Smooth muscle cell (in vitro differentiated cells): ENCODE measurements around the gene PLXNB1. TPM values are rescaled to one million over a fixed set of nuclear protein-coding genes. Genes with fewer than 3 reads are reported as not detected.

Experiments
- DNase-seq: peaks from one replicate; lab custom pipeline; 2025; ENCODE audit not compliant: unreplicated experiment; lab: John Stamatoyannopoulos, UW
- H2AFZ ChIP-seq: fragments of 200-600 bp; sonication (generic); 2 replicates; pipeline ENCODE4 v1.6.0; 2016; ENCODE audit warnings: antibody characterized with exemption, low read depth, mild to moderate bottlenecking
- H3F3A ChIP-seq: fragments of 200-600 bp; sonication (generic); 2 replicates; pipeline ENCODE4 v1.6.0; 2017; ENCODE audit warnings: antibody characterized with exemption, low read depth
- H3K27ac ChIP-seq: fragments of 200-600 bp; sonication (generic); 2 replicates; pipeline ENCODE4 v1.5.1; 2016; ENCODE audit warnings: low read depth, mild to moderate bottlenecking
- H3K27me3 ChIP-seq: fragments of 200-600 bp; sonication (generic); 2 replicates; pipeline ENCODE4 v1.6.1; 2016; ENCODE audit warnings: low read depth, mild to moderate bottlenecking
- H3K36me3 ChIP-seq: fragments of 200-600 bp; sonication (generic); 2 replicates; pipeline ENCODE4 v1.5.1; 2016; ENCODE audit warnings: low read depth
- H3K4me1 ChIP-seq: fragments of 200-600 bp; sonication (generic); 2 replicates; pipeline ENCODE4 v1.5.1; 2016; ENCODE audit warnings: low read depth
- H3K4me2 ChIP-seq: fragments of 200-600 bp; sonication (generic); 2 replicates; pipeline ENCODE4 v1.6.0; 2016; ENCODE audit warnings: mild to moderate bottlenecking
- H3K4me3 ChIP-seq: fragments of 200-600 bp; sonication (generic); 2 replicates; pipeline ENCODE4 v1.5.1; 2016; ENCODE audit warnings: mild to moderate bottlenecking
- H3K79me2 ChIP-seq: fragments of 200-600 bp; sonication (generic); 2 replicates; pipeline ENCODE4 v1.6.0; 2016; ENCODE audit warnings: low read depth, mild to moderate bottlenecking
- H3K9ac ChIP-seq: fragments of 200-600 bp; sonication (generic); 2 replicates; pipeline ENCODE4 v1.6.0; 2016; ENCODE audit warnings: low read depth
- H3K9me3 ChIP-seq: fragments of 200-600 bp; sonication (generic); replicated peaks from 2 replicates; pipeline ENCODE4 v1.5.1; 2016; ENCODE audit warnings: low read depth
- H4K20me1 ChIP-seq: fragments of 200-600 bp; sonication (generic); 2 replicates; pipeline ENCODE4 v1.6.0; 2016; ENCODE audit warnings: low read depth
- WGBS: methylation state at CpG from one replicate; pipeline ENCODE4 v1.1.7; 2016; ENCODE audit warnings: low lambda C conversion rate; 5-methylcytosine and 5-hydroxymethylcytosine counted together
- polyA plus RNA-seq: library from polyadenylated mRNA; unstranded; fragments of >200 nt; fragmentation: Nextera tagmentation; extraction: Ambion mirVana; gene quantifications from 2 replicates; pipeline ENCODE4 v1.2.1, GENCODE V29; 2016
- total RNA-seq: library from RNA; depleted of rRNA; stranded (reverse); fragments of >200 nt; gene quantifications from 2 replicates; pipeline ENCODE4 v1.2.3, GENCODE V29; 2014
- TF ChIP-seq, protein P1 (sequence below): fragments of 200-600 bp; sonication (generic); IDR thresholded peaks from 2 replicates; pipeline ENCODE4 v1.5.1; 2017; ENCODE audit warnings: borderline replicate concordance, mild to moderate bottlenecking, antibody characterized with exemption; ENCODE audit not compliant: insufficient read depth, poor library complexity, severe bottlenecking

Gene PLXNB1
- total and polyA plus RNA-seq, 2 experiments from 2014 or later, result 15.5 to 26.9 TPM

DNA sequence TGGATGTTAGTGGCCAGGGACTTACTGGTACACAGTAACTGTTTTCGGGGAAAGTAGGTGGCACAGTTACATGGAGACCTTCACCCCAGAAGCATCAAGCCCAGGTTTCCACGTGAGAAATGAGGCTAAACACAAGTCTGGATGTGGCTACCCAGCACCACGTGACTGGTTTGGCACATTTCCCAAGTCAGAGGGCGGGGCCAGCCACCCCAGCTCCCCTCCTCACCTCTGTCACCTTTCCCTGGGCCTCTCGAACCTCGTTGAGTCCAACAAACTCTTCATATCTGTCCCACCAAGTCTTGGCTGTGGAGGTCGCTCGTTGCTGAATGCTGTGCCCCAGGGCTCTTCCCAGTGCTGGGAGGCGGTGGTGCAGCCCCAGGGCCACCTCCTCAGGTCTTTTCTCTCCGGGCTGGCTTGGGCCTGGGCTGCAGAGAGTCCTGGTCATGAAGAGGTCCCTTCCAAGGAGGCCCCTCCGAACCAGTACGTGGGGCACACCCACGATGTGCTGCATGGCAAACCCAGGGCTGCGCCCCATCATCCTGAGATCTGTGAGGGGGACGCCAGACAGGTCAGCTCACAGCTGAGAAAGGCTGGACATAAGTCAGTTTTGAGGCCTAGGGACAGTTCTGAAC lies 4.8 kb upstream of the PLXNB1 start:
- no peak overlapping the region for H3K27ac ChIP-seq
- peaks cover 9% of the 10 kb centered on the region for H3K79me2 ChIP-seq
- 89% methylated on average over 15 of the region's 15 CpGs for WGBS
- H3K4me3 ChIP-seq, result no peak overlapping the region
- DNase-seq, result no peak
- H3K4me2 ChIP-seq, result no peak overlapping the region
- peaks cover 2% of the 10 kb centered on the region for H3K4me1 ChIP-seq
- no peaks in the 10 kb centered on the region for H3K36me3 ChIP-seq
- no peak overlapping the region for H3K9ac ChIP-seq
- H3K27me3 ChIP-seq, result no peaks in the 10 kb centered on the region
- TF ChIP-seq, protein P1, sequence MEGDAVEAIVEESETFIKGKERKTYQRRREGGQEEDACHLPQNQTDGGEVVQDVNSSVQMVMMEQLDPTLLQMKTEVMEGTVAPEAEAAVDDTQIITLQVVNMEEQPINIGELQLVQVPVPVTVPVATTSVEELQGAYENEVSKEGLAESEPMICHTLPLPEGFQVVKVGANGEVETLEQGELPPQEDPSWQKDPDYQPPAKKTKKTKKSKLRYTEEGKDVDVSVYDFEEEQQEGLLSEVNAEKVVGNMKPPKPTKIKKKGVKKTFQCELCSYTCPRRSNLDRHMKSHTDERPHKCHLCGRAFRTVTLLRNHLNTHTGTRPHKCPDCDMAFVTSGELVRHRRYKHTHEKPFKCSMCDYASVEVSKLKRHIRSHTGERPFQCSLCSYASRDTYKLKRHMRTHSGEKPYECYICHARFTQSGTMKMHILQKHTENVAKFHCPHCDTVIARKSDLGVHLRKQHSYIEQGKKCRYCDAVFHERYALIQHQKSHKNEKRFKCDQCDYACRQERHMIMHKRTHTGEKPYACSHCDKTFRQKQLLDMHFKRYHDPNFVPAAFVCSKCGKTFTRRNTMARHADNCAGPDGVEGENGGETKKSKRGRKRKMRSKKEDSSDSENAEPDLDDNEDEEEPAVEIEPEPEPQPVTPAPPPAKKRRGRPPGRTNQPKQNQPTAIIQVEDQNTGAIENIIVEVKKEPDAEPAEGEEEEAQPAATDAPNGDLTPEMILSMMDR, result no peak
- no peaks in the 10 kb centered on the region for H4K20me1 ChIP-seq
- H3F3A ChIP-seq, result peaks cover 5% of the 10 kb centered on the region
- H2AFZ ChIP-seq, result no peak overlapping the region
- no peaks in the 10 kb centered on the region for H3K9me3 ChIP-seq

DNA sequence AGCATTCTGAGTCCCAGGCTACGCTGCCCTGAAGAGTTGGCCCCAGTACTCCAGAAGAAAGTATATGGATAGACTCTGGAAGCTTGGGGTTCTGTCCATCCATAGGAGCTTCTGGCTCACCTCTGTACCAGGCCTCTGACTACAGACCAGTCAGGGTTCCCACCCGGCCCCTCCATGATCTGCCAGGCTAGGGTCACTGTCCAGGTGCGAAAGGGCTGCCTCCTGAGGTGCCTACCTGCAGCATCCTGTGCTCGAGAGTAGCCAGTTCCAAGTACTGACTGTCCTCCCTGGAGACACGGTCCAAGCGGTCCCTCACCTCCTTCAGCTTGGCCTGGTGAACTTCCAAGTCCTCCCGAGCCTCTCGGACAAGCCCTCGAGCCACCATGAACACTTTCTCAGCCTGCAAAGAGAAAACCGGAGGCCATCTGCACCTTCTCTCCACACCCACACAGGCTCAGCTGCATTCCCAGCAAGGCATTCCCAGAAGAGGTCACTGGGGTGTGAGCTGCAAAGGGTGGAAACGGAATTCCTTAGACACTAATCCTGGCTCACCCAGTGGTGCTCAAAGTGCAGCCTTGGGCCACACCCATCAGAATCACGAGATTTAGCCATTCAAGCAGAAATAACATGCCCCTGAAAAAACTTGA lies 3.7 kb upstream of the PLXNB1 start:
- Histone ChIP-seq H3K9me3 (no peaks in the 10 kb centered on the region), H3K79me2 (no peaks in the 10 kb centered on the region), H3F3A (peaks cover 5% of the 10 kb centered on the region), H3K27me3 (no peaks in the 10 kb centered on the region), H2AFZ (no peak overlapping the region), H3K4me1 (peaks cover 2% of the 10 kb centered on the region), H3K27ac (peak overlapping the region; percentile 74), H3K4me3 (no peak overlapping the region), H3K4me2 (no peak overlapping the region), H4K20me1 (no peaks in the 10 kb centered on the region), H3K36me3 (no peaks in the 10 kb centered on the region), H3K9ac (no peak overlapping the region)
- DNase-seq, result no peak
- WGBS, result 72% methylated on average over 12 of the region's 12 CpGs
- TF ChIP-seq, protein P1, result no peak

DNA sequence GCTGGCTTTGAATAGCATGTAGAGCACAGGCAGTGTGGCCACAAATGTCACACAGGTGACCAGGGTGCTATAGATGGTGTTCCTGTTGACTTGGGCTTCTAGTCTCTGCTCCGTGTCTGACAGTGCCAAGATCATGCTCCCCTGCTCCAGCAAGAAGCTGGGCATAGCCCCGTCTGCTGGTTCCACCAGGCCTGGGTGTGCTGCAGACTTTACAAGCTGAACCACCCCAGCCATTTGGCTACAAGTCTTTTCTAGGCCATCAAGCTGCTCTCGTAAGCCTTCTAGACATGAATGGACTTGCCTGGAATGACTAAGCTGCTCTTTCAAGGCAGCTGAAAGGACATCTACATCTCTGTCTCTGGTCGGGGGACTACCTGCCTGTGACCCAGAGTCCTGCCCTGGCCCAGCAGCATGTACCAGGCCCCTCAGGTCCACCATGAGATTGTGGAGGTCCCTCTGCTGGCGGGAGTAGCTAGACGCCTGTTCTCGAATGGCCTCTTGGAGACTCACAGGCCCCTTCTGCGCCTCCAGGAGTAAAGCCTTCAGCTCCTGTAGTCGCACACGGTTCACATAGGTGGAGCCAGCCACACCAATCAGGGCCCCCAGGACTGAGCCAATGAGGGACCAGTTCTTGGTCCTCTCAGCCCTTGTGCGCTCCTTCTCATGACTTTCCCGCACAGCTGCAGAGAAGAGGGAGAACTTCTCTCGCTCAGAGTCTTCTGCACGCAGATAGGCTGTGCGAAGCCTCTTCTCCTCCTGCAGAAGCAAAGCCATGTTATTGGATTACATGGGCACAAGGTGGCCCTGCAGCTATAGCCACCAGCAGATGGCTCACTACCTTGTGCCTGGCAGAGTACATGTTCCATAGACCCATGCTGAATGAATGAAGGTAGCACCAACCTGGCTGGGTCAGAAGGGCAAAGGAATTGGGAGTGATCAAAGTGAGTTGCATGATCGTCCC lies 2.8 kb upstream of the PLXNB1 start:
- Histone ChIP-seq H4K20me1 (peaks cover 6% of the 10 kb centered on the region), H3F3A (peaks cover 5% of the 10 kb centered on the region), H3K4me1 (peaks cover 6% of the 10 kb centered on the region), H3K79me2 (peaks cover 9% of the 10 kb centered on the region), H3K27ac (peak overlapping the region; percentile 74), H3K4me3 (no peak overlapping the region), H3K36me3 (no peaks in the 10 kb centered on the region), H3K27me3 (no peaks in the 10 kb centered on the region), H3K4me2 (no peak overlapping the region), H2AFZ (no peak overlapping the region), H3K9ac (peak overlapping the region; percentile 10), H3K9me3 (no peaks in the 10 kb centered on the region)
- TF ChIP-seq, protein P1, result peak; percentile 11
- DNase-seq, result no peak
- 75% methylated on average over 16 of the region's 16 CpGs for WGBS
